Measurements from ENCODE around the gene SOX18. TPM values are rescaled to one million over a fixed set of nuclear protein-coding genes. Genes with fewer than 3 reads are reported as not detected.

SOX18 gene
- total RNA-seq, 4 donors from 2014 or later: 0.79 to 8.7 (median 3.3) TPM

DNA sequence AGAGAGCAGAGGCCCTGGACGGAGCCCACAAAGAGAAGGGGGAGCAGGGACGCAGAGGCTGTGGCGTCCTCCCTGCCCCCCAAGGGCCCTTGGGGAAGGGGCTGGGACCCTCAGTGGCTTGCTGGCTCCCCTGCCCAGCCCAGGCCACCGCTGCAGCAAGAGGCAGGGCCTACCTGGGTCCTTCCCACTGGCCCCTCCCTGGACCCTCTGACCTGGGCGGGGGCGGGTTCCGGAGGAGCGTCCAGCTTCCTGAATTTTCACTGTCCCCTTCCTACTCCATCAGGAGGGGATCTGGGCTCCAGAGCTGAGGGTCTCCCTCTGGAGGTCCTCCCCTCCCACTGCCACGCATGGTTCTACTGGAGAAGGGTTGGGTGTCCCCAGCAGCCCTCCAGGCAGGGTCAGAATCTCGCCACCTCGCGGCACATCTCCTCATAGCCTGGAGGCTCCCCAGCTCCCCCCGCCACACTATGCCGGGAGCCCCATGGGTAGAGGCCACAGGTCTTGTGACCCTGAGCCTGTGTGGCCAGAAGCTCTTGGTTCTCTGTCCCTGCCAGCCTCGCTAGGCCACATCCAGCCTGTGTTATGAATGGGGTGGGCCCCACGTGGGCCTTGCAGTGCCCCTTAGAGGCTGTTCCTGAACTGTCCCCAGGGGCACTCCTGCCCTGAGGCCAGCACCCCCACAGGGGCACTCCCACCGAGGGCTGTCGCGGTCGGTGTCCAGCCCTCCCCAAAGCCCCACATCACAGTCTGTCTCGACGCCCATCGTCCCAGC is 1.0 kb upstream of the SOX18 start:
- DNase-seq (ENCODE audit: low spot score in 2 of 2): no peak
- 80% methylated on average over 1 of the region's 23 CpGs for WGBS
- peaks cover 44% of the 10 kb centered on the region for H3K4me1 ChIP-seq
- H3K36me3 ChIP-seq: no peaks in the 10 kb centered on the region
- peak overlapping the region; percentile 47 for H3K27ac ChIP-seq
- H3K9me3 ChIP-seq: no peaks in the 10 kb centered on the region
- TF ChIP-seq POLR2AphosphoS5 (IDR thresholded peaks at IDR 0.05): no peak
- H3K4me3 ChIP-seq: peak overlapping the region; percentile 43
- peaks cover 68% of the 10 kb centered on the region for H3K27me3 ChIP-seq

DNA sequence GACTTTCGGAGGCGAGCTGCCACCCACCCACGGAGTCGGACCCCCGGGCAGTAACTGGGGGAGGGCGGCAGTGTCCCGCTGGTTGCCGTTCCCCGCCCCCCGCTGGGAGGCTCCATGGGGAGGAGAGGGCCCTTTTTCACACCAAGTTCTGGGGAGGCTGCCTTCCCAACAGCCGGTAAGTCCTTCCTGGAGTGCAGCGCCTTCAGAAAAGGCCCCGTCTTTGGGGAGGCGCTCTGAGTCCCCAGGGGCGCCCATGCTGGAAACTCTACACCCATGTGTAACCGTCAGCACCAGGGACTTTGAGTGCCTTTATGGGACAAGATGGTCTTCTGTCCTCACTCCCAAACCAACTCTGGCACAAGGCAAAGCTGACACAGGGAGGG is 430 bp upstream of the SOX18 start:
- no peaks in the 10 kb centered on the region for H3K9me3 ChIP-seq
- H3K36me3 ChIP-seq: no peaks in the 10 kb centered on the region
- WGBS: 47% methylated on average over 3 of the region's 16 CpGs
- peaks cover 44% of the 10 kb centered on the region for H3K4me1 ChIP-seq
- peak overlapping the region; percentile 47 for H3K27ac ChIP-seq
- TF ChIP-seq CTCF (IDR thresholded peaks at IDR 0.05) (no peak), POLR2A (IDR thresholded peaks at IDR 0.05) (no peak), EP300 (IDR thresholded peaks at IDR 0.05) (no peak), POLR2AphosphoS5 (IDR thresholded peaks at IDR 0.05) (no peak)
- DNase-seq (ENCODE audit: low spot score in 2 of 2): no peak
- peaks cover 71% of the 10 kb centered on the region for H3K27me3 ChIP-seq
- peak overlapping the region; percentile 43 for H3K4me3 ChIP-seq

DNA sequence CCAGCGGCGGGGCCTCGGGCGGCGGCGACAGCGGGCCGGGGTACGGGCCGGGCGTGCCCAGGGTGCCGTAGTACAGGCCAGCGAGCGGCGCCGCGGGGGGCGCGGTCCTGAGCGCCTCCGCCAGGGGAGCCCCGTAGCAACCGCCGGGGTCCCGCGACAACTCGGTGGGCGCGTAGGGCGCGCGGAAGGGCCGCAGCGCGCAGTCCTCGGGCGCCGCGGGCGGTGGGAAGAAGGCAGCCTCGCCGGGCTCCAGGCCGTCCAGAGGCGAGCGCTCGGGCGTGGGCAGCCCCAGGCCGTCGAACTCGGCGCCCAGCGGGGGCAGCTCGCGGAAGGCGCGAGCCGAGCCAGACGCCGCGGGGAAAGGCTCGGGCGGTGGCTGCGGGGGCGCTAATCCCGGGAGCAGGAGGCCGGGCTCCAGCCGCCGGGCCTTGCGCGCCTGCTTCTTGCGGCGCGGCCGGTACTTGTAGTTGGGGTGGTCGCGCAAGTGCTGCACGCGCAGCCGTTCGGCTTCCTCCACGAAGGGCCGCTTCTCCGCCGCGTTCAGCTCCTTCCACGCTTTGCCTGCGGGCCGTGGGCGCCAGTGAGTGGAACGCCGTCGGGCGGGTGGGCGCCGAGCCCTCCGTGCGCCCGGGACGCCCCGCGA is 916 bp downstream of the SOX18 start:
- H3K27ac ChIP-seq: no peak overlapping the region

GRCh38 chr20:64047968-64048401 is 1.5 kb downstream of the SOX18 start:
- no peaks in the 10 kb centered on the region for H3K36me3 ChIP-seq
- DNase-seq (ENCODE audit: low spot score in 2 of 2): no peak
- peaks cover 71% of the 10 kb centered on the region for H3K27me3 ChIP-seq
- H3K4me3 ChIP-seq: peak overlapping the region; percentile 43
- no peak for TF ChIP-seq POLR2A (IDR thresholded peaks at IDR 0.05)
- no peak for TF ChIP-seq CTCF (IDR thresholded peaks at IDR 0.05)
- no peak for TF ChIP-seq POLR2AphosphoS5 (IDR thresholded peaks at IDR 0.05)
- no peak for TF ChIP-seq EP300 (IDR thresholded peaks at IDR 0.05)
- H3K4me1 ChIP-seq: peaks cover 36% of the 10 kb centered on the region
- WGBS: 63% methylated on average over 2 of the region's 49 CpGs
- no peaks in the 10 kb centered on the region for H3K9me3 ChIP-seq
- H3K27ac ChIP-seq: no peak overlapping the region

More for the DNA sequence above, 916 bp downstream of the SOX18 start:
- no peaks in the 10 kb centered on the region for H3K36me3 ChIP-seq
- DNase-seq (ENCODE audit: low spot score in 2 of 2): no peak
- peak overlapping the region; percentile 43 for H3K4me3 ChIP-seq
- peaks cover 71% of the 10 kb centered on the region for H3K27me3 ChIP-seq
- peaks cover 41% of the 10 kb centered on the region for H3K4me1 ChIP-seq
- TF ChIP-seq CTCF (IDR thresholded peaks at IDR 0.05) (no peak), EP300 (IDR thresholded peaks at IDR 0.05) (no peak), POLR2AphosphoS5 (IDR thresholded peaks at IDR 0.05) (no peak), POLR2A (IDR thresholded peaks at IDR 0.05) (no peak)
- WGBS: no CpG with 5 or more reads among the region's 101 CpGs
- no peaks in the 10 kb centered on the region for H3K9me3 ChIP-seq

DNA sequence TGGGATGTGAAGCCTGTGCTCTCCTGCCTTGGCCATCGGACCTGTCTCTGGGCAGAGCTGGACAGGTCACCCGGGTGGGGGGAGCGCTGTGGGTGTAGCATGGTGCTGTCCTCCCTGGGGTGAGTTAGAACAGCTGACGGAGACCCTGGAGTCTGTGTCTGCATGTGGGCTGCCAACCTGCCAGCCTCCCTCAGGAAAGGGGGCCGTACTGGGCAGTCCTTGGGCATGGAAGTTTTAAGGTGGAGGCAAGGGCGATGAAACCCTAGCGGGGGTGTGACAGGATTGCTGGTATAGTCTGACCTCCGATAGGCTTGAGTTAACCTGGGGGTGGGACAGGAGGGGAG is 2.4 kb downstream of the SOX18 start:
- 79% methylated on average over 8 of the region's 8 CpGs for WGBS
- Histone ChIP-seq H3K4me3 (peak overlapping the region; percentile 43), H3K4me1 (peaks cover 38% of the 10 kb centered on the region), H3K27me3 (peaks cover 71% of the 10 kb centered on the region), H3K36me3 (no peaks in the 10 kb centered on the region), H3K9me3 (no peaks in the 10 kb centered on the region), H3K27ac (no peak overlapping the region)
- no peak for DNase-seq (ENCODE audit: low spot score in 2 of 2)
- TF ChIP-seq EP300 (IDR thresholded peaks at IDR 0.05): no peak
- TF ChIP-seq POLR2A (IDR thresholded peaks at IDR 0.05): no peak
- no peak for TF ChIP-seq CTCF (IDR thresholded peaks at IDR 0.05)
- no peak for TF ChIP-seq POLR2AphosphoS5 (IDR thresholded peaks at IDR 0.05)
